GM10266 (cell line): ENCODE measurements around the gene LRRC32.

Experiments used
- DNase-seq: peaks from one replicate; pipeline ENCODE4 v3.0.0; 2012; ENCODE audit errors: extremely low spot score
- TF ChIP-seq, protein P1 (sequence below): IDR thresholded peaks from 2 replicates; pipeline ENCODE4 v1.5.1; 2012; ENCODE audit warnings: mild to moderate bottlenecking, low read depth; ENCODE audit not compliant: control insufficient read depth, insufficient read depth; ENCODE audit errors: missing control alignments

LRRC32 gene, protein sequence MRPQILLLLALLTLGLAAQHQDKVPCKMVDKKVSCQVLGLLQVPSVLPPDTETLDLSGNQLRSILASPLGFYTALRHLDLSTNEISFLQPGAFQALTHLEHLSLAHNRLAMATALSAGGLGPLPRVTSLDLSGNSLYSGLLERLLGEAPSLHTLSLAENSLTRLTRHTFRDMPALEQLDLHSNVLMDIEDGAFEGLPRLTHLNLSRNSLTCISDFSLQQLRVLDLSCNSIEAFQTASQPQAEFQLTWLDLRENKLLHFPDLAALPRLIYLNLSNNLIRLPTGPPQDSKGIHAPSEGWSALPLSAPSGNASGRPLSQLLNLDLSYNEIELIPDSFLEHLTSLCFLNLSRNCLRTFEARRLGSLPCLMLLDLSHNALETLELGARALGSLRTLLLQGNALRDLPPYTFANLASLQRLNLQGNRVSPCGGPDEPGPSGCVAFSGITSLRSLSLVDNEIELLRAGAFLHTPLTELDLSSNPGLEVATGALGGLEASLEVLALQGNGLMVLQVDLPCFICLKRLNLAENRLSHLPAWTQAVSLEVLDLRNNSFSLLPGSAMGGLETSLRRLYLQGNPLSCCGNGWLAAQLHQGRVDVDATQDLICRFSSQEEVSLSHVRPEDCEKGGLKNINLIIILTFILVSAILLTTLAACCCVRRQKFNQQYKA

DNA sequence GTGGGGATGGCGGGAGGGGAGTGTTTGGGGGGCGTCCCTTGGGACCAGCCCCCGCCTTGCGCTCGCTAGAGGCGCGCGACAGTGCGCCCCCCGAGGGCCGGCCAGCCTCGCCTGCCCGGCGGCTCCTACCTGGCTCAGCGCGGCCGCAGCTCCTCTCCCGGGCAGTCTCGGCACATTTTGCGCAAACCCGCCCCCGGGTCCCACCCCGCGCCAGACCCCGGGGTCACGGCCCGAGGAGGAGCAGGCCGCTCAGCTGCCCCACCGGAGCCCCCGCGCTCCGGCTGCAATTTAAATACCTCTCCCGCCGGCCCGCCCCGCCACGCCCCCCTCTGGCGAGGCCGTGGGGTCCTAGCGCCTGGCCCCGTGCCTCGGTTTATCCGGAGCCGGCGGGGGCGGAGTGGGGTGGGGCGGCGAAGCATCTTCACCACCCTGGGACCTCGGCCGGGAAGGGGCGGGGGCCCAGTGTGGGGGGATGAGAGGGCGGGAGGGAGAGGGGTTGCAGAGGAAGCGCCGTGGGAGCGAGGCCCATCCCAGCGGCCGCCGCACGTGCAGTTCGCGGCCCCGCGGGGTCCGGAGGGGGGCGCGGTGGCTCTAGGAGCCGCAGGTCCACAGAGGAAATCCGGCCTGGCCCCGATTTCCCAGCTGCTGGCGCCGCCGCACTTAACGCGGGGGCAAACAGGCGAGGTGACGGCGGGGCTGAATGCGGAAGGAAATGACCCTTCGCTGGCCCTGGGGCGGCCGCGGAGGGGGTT lies at the start of gene LRRC32:
Gene LRRC32 (minus strand): TSS at position 263 of the 752 bp plus-strand sequence. CDS start 4,793 bp downstream, outside the sequence.
- TF ChIP-seq, protein P1, sequence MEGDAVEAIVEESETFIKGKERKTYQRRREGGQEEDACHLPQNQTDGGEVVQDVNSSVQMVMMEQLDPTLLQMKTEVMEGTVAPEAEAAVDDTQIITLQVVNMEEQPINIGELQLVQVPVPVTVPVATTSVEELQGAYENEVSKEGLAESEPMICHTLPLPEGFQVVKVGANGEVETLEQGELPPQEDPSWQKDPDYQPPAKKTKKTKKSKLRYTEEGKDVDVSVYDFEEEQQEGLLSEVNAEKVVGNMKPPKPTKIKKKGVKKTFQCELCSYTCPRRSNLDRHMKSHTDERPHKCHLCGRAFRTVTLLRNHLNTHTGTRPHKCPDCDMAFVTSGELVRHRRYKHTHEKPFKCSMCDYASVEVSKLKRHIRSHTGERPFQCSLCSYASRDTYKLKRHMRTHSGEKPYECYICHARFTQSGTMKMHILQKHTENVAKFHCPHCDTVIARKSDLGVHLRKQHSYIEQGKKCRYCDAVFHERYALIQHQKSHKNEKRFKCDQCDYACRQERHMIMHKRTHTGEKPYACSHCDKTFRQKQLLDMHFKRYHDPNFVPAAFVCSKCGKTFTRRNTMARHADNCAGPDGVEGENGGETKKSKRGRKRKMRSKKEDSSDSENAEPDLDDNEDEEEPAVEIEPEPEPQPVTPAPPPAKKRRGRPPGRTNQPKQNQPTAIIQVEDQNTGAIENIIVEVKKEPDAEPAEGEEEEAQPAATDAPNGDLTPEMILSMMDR: peak; percentile 15
- DNase-seq: peak; percentile 56

DNA sequence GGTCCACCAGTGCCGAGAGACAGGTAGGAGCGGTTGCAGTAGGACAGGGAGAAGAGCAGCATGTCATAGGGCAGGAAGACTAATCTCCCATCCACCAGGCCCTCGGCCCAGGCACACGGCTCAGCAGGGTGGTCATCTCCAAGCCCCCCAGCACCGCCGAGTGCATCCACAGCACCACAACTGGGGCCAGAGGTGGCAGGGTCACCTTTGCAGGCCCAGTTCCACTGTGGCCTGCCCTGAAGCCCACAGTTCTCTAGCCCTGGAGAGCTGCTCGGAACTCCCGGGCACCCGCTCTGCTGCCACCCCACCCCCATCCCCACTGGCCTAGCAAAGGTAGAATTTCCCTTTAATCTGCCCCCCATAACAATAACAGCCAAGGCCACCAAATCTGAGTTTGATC lies 49.1 kb upstream of the LRRC32 start:
- TF ChIP-seq, protein P1: no peak

DNA sequence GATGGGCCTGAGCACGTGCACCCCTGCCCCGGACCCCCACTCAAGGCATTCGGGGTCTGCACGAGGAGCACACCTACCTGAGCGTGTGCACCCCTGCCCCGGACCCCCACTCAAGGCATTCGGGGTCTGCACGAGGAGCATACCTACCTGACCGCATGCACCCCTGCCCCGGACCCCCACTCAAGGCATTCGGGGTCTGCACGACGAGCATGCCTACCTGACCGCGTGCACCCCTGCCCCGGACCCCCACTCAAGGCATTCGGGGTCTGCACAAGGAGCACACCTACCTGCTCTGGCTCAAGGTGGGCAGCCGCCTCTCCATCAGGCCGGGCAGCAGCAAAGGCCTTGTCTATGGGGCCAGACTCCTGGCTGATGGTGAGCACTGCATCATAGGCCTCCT lies 48.7 kb upstream of the LRRC32 start:
- DNase-seq: no peak
- TF ChIP-seq, protein P1: no peak

More for the DNA sequence above, 49.1 kb upstream of the LRRC32 start:
- DNase-seq: no peak

DNA sequence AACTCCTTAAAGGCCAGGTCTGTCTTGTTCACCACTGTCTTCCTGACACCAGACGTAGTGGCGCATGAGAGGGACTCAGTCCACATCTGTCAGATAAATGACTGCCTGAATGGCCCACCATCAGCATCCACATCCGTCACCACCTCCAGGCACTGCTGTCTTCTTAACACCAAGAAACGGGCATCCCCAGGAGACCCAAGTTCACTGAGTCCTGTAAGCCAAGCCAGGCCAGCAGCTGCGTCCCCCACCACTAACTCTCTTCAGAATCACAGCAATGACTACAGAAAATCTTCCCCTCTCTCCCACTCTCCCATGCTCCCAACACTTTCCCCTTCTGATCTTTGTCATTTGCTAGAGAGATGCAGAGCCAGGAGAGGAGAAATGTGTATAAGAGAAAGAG lies 47.3 kb upstream of the LRRC32 start:
- TF ChIP-seq, protein P1: no peak
- no peak for DNase-seq

DNA sequence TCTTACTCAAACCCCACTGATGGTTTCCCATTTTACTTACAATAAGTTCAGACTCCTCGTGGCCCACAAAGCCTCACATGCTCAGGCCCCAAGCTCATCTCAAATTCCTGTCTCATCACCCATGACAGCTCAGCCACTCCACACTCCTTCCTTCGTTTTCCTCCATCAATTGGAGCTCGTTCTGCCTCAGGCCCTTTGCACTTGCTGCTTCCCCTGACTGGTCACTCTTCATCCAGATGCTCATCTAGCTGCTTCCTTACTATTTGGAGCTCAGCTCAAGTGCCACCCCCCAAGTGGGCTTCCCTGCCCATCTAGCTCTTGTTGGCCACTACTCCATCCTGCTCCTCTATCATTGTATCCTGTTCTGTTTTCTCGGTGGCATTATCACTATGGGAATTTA lies 46.8 kb upstream of the LRRC32 start:
- TF ChIP-seq, protein P1: no peak

DNA sequence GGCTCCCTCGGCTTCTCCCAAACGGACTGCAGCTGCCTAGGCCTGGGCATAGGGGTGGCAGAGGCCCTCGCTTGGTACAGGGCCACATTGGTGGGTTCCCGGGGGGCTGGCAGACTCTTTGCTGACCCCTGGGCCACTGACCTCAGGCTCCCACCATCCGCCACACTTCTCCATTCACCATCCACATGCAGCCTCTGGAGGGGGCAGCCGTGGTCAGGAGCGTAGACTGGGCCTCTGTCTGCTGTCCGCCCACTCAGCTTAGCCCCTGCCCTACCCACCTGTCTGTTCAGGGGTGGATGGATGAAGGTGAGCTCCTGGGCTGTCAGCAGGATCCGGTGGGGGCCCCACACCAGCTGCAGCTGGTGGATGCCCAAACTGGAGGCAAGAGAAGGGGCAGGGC lies 45.7 kb upstream of the LRRC32 start:
- TF ChIP-seq, protein P1: no peak
- DNase-seq: no peak

More for the DNA sequence above, 46.8 kb upstream of the LRRC32 start:
- DNase-seq: no peak
